Activated effector memory CD4-positive, alpha-beta T cell treated with Interleukin-2 at 50 U/mL for 16 hours (primary cell): ENCODE data around the gene AHRR.
A peak's percentile ranks its signal among the peaks of the same experiment; 100 is the strongest.
"Not testable (repeated sequence)": the region's sequence is repeated elsewhere in the genome, so short reads cannot be mapped to it uniquely, and the experiment has no call there.

Experiments used
- DNase-seq: peaks from one replicate; pipeline ENCODE4 v3.0.0-alpha.2; 2020

AHRR gene

DNA sequence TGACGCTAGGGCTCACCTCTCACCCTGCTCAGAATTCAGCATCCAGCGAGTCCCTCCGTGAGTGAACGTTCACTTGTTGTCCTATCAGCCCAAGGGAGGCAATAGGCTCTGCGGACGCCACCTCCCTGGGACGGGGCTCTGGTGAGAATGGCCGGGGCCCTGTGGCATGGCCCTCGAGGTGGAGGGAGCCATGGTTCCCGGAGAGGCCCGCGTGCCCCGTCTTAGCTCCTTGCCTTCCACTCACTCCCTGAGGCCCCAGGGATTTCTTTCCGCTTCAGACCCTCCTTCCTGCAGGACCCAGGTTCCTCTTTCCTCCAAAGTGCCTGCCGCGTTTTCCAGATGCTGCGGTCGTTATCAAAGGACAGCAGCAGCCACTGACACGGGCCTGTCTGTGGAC lies 142.9 kb downstream of the AHRR start:
- DNase-seq: no peak

DNA sequence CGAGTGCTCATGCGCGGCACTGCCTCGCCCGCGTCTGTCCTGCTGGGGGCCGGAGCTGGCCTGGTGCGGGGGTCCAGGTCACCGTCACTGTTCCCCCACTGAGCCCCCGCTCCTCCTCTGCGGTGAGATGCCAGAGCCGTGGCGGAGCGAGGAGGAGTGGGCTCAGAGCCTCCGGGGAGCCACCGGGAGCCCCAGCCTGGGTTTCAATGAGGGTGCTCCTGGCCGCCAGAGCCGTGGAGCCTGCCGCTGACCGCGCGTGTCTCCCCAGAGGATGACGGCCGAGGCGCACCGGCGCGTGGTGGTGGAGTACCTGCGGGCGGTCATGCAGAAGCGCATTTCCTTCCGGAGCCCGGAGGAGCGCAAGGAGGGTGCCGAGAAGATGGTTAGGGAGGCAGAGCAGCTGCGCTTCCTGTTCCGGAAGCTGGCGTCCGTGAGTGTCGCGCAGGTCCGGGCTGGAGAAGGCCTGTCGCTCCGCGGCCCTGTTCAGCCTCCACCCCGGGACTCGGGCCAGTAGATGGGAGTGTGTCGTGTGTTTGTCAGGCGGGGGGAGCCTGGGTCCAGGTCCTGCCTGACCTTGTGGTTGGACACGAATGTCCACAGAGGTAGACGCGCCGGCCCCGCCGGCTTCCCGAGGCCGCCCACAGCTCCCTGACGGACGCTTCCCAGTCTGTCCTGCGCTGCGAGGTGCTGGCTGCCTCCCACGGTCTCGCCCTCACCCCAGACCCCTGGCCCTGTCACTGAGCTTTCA lies 143.5 kb downstream of the AHRR start:
- no peak for DNase-seq

DNA sequence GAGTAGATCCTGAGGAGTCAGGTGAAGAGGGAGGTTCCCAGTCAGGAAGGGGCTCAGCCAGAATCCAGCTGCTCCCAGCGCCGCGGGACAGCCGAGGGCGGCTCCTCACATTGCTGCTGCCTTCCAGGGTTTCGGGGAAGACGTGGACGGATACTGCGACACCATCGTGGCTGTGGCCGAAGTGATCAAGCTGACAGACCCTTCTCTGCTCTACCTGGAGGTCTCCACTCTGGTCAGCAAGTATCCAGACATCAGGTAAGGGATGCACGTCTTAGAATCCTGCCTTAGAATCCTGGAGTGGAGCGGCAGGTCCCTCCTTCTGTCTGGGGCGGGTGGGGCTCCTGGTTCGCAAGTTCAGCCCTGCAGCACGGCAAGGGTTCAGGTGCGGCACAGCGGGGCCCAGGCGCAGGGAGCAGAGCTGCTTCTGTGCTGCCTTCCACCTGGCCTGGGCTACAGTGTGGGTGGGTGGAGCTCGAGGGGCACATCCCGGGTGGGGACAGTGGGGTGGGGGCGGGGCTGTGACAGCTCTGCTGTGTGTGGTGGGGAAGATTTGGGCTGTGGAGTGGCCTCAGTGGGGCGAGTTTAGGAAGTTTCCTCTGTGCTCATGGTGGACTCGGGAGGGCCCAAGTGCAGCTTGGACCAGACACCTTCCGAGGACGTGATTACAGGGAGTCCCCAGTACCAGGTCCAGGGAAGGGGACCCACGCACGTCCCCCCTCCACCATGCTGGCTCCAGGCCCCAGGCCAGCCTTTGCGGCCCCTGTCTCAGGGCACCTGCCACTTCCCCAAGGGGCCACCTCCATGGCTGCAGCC lies 144.3 kb downstream of the AHRR start:
- DNase-seq: no peak

DNA sequence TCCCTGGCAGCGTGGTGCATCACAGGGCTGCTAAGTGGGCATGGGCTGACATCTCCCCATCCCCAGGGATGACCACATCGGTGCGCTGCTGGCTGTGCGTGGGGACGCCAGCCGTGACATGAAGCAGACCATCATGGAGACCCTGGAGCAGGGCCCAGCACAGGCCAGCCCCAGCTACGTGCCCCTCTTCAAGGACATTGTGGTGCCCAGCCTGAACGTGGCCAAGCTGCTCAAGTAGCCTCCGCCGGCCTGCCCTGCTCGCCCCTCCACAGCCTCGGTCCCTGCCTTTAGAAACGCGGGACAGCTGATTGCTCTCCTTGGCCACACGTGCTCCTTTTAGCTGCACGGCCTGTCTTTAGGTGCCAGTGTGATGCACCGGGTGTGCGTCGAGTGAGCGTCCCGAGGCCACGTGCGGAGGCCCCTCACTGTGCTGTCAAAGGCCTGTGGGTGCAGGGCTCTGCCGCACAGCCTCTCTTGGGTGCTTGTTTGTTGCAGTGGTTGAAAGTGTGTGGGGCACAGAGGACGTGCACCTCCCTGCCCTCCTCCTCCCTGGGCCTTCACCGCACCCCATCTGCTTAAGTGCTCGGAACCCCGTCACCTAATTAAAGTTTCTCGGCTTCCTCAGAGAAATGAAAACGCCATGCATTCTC lies 145.3 kb downstream of the AHRR start:
- DNase-seq: no peak

DNA sequence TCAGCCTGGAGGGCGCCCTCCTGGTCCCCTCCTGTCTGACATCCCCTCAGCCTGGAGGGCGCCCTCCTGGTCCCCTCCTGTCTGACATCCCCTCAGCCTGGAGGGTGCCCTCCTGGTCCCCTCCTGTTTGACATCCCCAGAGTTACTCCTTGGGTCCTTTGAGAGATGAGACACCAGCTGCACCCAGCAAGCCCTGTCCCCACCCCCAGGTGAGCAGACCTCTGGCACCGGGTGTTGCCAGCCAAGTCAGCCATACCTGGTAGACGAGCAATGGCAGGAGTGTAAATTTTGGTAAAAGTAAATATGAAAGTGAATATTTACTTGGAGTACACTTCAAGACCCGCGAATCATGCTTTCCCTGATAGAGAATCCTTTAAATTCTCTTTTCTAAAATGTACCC lies 146.9 kb downstream of the AHRR start:
- no peak for DNase-seq

DNA sequence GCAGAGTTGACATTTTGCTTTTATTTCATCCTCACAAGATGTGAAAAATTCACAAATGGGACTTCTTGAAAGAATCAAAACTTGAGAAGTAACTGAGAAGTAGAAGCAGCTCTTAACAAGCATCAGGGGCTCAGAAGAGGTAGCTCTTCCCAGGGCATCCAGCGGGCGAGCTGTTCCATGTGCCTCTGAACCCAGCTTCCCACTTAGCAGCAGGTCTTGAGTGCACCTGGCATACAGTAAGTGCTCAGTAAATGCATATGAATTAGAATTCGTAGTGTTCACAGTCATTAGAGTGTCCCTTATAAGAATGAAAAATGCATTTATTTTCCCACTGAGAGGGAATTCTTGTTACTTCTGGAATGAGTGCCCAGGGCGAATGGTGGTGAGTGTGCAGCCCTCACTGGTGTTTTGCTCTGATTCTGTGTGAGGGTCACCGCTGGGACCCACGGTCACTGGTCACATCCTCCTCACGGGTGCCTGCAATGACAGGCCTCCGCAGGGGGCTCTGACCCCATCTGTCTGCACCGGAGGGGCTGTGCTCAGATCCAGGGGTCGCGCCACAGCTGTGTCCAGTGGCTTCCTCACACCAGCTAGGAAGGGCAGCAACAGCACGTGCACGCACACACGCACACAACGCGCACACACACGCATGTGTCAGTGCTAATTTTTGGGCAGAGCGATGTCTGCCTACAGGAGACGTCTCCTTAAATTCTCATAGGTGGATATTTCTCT lies 148.4 kb downstream of the AHRR start:
- no peak for DNase-seq

DNA sequence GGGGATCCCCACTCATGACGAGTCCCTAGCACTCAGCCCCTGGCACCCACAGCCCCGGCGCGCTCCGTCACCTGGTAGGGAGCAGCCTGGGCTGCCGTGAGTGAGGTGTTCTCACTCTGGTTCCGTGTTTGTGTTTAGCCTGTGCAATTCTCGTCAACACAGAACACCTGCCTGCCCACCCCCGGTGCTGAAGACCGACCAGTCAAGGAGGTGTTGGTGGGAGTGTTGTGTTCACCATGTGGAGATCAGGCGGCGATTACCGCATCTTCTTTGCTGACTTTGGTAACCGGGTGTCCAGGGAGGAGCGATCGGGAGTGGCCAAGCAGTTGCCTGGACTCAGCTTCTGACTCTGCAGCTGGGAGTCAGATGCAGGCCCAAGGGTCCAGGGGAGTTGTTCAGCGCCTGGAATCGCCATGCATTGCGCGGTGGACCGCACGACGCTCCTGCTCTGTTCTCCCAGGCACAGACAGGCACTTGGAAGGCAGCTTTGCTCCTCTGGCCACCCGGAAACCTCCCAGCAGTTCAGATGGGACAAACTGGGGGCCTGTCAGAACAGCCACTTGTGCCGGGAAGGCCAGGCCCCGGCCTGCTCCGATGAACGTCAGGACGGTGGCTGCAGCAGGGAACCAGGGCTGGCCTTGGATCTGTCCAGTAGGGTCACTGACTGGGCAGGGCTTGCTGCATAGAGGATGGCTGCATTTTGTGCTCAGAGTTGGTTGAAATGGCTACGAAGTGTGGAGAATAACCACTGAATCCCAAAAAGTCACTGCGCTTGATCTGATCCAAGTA lies 149.6 kb downstream of the AHRR start:
- DNase-seq: no peak

DNA sequence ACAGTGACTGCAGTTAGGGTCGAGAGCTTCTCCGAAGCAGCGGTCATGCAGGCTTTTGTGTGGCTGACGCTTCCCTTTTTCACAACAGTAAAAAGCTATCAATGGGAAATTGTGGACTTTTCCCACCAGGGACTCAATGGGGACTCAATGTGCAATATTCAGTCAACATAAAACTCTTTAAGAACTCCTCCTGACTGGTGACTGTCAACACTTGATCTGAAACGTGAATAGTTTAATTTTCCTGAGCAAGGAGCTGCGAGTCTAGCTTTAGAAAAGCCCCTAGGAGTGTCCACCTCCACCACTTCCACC lies 150.2 kb downstream of the AHRR start:
- no peak for DNase-seq

DNA sequence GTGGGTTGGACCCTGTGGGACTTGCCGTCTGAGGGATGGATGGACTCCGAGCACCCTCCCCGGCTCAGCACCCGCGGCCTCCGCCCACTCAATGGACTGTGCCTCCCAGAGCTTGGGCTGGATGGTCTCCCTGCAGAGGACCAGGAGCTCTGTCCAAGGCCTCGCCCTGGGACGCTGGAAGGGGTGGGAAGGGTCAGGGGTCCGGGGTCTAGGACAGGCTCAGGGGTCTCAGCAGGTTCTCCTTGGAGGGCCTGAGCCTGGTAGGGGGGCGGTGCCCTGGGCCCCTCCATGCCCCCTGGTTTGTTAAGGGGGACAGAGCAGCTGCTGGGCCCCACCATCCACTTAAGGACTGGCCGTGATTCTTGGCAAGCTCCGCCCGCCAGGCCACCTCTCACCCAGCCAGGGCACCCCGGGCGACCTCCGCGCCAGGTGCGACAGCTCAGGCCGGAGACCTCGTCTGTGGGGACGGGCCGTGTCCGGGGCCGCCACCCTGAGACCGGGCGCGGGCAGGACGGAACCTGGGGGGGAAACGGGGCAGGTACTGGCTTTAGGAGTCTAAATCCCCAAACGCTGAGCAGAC lies 150.7 kb downstream of the AHRR start:
- DNase-seq: no peak

DNA sequence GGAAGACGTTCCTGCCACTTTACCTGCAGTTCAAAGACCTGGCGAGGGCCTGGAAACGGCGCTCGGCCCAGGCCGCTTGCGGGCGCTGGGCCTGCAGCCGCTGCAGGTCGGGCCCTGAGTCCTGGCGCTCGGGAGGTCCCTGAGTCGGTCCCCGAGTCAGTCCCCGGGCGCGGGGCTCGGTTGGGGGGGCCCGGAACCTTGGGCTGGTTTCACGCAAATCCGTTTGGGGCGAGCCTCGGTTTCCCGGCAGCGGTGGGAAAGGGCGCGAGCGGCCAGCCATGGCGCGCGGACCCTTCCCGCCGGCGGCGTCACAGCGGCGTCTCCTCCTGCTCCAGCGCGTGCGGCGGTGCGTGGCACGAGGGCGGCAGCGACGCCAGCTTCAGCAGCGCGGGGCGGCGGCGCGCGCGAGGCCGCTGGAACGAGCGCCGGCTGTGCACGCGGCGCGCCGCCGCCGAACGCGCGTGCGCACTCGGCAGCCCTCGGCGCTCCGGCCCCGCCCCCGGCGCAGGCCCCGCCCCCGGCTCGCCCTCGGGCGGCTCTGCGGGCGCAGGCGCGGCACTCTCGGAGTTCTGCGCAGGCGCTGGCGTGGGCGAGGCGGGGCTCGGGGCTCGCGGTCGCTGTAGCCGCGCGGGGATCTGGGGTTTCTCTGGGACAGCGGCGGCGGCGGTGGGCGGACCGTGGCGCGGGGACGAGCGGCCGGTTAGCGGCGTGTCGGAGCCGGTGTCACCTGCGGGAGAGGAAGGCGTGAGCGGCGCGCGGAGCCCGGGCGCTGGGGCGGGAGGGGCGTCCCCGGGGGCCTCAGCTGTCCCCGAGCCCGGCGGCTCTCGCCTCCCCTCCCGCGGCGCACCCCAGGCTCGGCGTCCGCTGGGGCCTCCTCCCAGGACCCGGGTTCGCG lies 151.4 kb downstream of the AHRR start:
- peak; percentile 81 for DNase-seq

DNA sequence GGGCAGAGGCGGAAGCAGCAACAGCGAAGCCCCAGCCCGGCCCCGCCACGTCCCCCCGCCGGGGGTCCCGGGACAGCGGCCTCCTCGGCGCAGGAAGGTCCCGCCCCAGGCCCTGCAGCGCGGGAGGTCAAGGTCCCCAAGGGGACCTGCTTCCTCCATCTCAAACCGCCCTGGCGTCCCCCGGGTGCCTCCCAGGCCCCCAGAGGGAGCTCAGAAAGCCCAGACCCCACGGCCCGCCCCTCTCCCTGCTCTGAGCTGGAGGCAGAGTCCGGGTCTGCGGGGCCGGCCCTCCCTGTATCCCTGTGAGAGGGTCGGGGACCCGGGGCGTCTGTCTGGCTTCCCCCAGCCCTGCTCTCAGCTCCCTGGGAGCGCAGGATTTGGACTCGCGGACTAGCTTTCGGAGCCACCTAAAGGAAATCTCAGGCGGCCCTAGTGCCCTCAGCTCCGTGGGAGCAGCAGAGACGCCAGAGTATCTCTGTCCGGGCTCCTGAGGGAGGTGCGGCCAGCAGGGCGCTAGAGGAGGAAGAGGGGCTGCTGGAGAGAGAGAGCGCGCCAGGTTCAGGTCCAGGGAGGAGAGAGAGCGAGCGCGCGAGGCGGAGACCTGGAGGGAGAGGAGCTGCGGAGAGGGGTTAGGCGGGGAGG lies 152.2 kb downstream of the AHRR start:
- peak; percentile 22 for DNase-seq

DNA sequence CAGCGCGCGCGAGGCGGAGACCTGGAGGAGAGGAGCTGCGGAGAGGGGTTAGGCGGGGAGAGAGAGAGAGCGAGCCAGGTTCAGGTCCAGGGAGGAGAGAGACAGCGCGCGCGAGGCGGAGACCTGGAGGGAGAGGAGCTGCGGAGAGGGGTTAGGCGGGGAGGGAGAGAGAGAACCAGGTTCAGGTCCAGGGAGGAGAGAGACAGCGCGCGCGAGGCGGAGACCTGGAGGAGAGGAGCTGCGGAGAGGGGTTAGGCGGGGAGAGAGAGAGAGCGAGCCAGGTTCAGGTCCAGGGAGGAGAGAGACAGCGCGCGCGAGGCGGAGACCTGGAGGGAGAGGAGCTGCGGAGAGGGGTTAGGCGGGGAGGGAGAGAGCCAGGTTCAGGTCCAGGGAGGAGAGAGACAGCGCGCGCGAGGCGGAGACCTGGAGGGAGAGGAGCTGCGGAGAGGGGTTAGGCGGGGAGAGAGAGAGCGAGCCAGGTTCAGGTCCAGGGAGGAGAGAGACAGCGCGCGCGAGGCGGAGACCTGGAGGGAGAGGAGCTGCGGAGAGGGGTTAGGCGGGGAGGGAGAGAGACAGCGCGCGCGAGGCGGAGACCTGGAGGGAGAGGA lies 152.8 kb downstream of the AHRR start:
- DNase-seq: not testable (repeated sequence)

DNA sequence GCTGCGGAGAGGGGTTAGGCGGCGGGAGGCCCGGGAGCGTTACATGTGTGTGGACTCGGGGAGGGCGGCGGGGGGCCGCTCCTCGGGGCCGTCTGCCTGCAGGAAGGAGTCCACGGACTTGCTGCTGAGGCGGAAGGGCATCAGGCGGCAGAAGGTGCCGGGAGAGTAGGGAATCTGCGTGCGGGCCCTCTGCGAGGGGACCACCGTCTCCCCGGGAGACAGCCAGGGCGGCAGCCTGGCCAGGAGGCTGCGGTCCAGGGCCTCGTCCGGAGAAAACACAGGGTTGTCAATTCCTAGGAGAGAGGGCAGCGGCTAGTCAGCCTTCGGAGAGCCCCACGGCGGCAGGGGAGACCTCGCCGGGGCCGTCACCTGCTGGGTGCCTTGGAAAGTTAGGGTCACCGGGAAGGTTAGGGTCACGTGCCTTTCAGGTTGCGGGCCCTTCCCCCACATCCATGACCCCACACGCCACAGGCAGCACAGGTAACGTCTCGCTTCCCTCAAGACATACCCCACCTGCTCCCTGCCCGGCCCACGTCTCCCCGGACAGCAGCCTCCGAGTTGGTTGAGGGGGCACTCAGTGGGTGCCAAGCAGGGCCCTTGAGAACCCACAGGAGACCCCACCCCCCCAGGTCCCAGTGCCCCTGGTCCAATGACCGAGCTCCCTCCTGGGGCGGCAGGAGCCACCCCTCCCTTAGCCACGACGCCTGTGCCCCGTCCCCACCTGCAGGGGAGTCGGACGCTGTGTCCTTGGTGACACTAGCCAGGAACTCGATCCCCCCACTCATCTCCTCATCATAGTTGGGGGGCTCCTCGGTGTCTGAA lies 153.5 kb downstream of the AHRR start:
- DNase-seq: no peak

DNA sequence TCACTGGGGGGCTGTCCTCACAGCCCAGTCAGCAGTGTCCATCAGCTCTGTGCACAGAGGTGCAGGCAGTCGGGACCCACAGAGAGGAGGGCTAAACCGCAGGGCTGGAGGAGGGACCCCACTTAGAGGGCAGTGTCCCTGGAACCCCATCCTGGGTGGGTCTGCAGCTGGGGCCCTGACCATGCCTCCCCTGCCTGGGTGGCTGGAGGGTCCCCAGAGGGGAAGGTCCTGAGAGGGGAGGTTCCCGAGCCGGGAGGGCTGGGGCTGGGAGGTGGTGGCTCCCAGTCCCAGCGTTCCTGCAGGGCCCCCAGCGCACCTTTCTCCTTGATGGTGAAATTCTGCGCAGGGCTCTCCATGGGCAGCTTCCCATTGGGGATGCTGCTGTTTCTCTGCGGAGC lies 154.2 kb downstream of the AHRR start:
- no peak for DNase-seq

DNA sequence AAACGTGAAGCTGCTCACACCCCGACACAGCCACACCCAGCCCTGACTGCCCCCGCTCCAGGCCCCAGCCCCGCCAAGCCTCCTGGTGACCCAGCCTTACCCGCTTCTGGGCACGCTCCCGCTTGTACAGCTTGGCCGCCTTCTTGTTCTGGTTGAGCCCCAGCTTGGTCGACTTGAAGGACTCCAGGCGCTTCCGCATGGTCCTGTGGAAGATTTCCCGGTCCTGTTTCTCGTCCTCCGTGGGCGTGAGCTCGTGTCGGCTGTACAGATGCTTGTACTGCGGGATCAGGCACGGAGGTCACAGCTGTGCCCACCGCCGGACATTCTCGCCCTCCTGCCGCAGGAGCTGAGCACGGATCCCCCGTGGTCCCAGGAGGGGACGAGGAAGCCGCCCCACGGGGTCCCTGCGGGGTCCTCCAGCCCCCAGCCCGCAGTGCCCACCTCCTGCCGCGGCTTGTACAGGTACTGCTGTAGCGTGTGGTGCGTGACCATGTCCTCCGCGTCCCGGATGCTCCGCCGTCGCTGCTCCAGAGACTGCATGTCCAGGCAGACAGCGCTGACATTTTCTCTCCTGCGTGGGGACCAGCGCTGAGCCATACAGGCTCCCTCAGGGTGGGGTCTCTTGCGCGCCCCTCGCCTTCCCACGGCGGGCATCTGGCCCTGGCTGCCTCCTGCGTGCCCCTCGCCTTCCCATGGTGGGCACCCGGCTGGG lies 154.7 kb downstream of the AHRR start:
- no peak for DNase-seq

DNA sequence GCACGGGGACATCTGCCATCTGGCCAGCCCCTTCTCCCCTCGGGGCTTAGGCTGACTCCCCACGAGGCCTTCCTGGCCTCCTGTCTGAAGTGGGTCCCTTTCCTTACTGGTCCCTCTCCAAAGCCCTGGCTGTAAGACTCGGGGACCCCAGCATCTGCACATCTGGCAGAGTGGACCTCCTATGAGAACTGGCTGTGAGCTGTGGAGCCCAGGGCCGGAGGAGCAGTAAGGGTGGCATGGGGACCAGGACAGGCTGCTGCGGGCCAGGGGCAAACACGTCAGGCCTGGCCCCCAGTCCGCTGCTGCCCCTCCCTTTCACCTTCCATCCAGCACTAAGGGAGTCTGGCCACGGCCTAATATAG lies 155.3 kb downstream of the AHRR start:
- DNase-seq: no peak

DNA sequence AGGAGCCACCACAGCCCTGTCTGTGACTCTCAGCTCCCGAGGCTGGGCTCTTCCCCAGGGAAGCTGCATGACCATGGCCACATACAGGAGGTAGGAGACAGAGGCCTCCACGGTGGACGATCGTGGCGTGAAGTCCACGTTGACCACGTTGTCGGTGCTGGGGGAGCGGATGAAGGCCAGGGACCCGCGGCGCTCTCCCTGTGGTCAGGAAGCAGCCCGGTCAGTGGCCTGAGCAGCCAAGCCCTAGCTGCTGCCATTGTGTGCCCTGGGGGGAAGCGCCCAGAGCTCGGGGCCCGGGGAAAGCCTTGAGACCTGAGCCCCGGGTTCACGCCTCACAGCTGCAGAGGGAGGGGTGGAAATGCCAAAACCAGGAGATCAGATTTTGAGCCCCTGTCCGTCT lies 155.7 kb downstream of the AHRR start:
- DNase-seq: no peak

DNA sequence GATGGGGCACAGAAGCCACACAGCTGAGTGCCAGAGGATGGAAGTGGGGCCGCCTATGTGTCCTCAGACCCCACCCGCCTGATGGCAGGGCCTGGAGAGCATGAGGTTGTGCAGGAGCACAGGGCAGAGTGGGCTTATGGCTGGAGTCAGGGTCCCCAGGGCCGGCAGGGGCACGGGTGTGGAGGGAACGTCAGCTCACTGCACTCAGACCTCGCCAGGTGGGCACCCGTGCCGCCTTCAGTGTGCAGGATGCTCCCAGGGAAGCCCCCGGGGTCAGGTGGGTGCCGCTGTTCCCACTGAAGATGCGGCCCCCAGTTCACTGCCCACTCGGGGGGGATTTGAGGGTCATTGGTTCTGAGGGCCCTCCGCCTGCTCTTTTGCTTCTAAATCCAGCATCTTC lies 156.4 kb downstream of the AHRR start:
- no peak for DNase-seq
